AML-193 (cell line): ENCODE measurements around the gene KRTAP5-2.
"Not testable (repeated sequence)": the region's sequence is repeated elsewhere in the genome, so short reads cannot be mapped to it uniquely, and the experiment has no call there.

Experiments
- DNase-seq, 2 experiments: peaks; one replicate each; lab custom pipeline; 2025; lab: John Stamatoyannopoulos, UW

The KRTAP5-2 gene

GRCh38 chr11:1589996-1590395 lies 8.1 kb downstream of the KRTAP5-2 start:
- no peak for DNase-seq

GRCh38 chr11:1589191-1589963 lies 8.7 kb downstream of the KRTAP5-2 start:
- peak; percentile 6 to 16 for DNase-seq

- DNase-seq: no peak
Observed at GRCh38 chr11:1586699-1587098, 11.4 kb downstream of the KRTAP5-2 start.

- not testable (repeated sequence) for DNase-seq
Observed at GRCh38 chr11:1584661-1585370, 13.3 kb downstream of the KRTAP5-2 start, which contains the start of gene KRTAP5-1. TSS of gene KRTAP5-1 (minus strand) at chr11:1585283. CDS start at chr11:1585249, 34 bp downstream.

- DNase-seq: not testable (repeated sequence)
Observed at GRCh38 chr11:1582909-1583308, 15.2 kb downstream of the KRTAP5-2 start.

- no peak for DNase-seq
Observed at GRCh38 chr11:1581976-1582375, 16.1 kb downstream of the KRTAP5-2 start.

- no peak for DNase-seq
Observed at GRCh38 chr11:1576825-1577224, 21.3 kb downstream of the KRTAP5-2 start.

GRCh38 chr11:1575756-1576155 lies 22.3 kb downstream of the KRTAP5-2 start:
- not testable (repeated sequence) for DNase-seq

GRCh38 chr11:1574933-1575242 lies 23.2 kb downstream of the KRTAP5-2 start:
- no peak for DNase-seq

GRCh38 chr11:1574238-1574932 lies 23.7 kb downstream of the KRTAP5-2 start:
- DNase-seq: peak; percentile 30 to 35

- no peak for DNase-seq
Observed at GRCh38 chr11:1573903-1574237, 24.2 kb downstream of the KRTAP5-2 start.

- DNase-seq: no peak
Observed at GRCh38 chr11:1573077-1573902, 24.8 kb downstream of the KRTAP5-2 start.

GRCh38 chr11:1572197-1573076 lies 25.7 kb downstream of the KRTAP5-2 start, which contains the start of gene DUSP8:
TSS of gene DUSP8 (minus strand) at chr11:1572271. CDS start at chr11:1565826, 6,445 bp downstream.
- peak in 1 of 2 experiments; percentile 28 for DNase-seq

- no peak for DNase-seq
Observed at GRCh38 chr11:1571760-1572196, 26.3 kb downstream of the KRTAP5-2 start.

GRCh38 chr11:1570896-1571759 lies 27.0 kb downstream of the KRTAP5-2 start:
- DNase-seq: no peak

- no peak for DNase-seq
Observed at GRCh38 chr11:1570531-1570895, 27.6 kb downstream of the KRTAP5-2 start.

GRCh38 chr11:1570001-1570453 lies 28.1 kb downstream of the KRTAP5-2 start:
- no peak for DNase-seq

- DNase-seq: no peak
Observed at GRCh38 chr11:1569251-1569780, 28.8 kb downstream of the KRTAP5-2 start.

- no peak for DNase-seq
Observed at GRCh38 chr11:1568441-1568911, 29.6 kb downstream of the KRTAP5-2 start.
